ENCODE data around the gene EIF3L.

- TF ChIP-seq CTCF (IDR thresholded peaks at IDR 0.05; ENCODE audit: low read depth, low read length, poor library complexity, severe bottlenecking) (no peak), EZH2phosphoT487 (IDR thresholded peaks at IDR 0.05; ENCODE audit: borderline replicate concordance, low read length) (no peak)
Measured at GRCh38 chr22:37832022-37832857, 17.0 kb upstream of the EIF3L start.
